H9 (cell line): ENCODE results near the gene IQGAP3. TPM values are rescaled to one million over a fixed set of nuclear protein-coding genes. Genes with fewer than 3 reads are reported as not detected.
A peak's percentile ranks its signal among the peaks of the same experiment; 100 is the strongest.

Experiments used
- DNase-seq: peaks from one replicate; pipeline ENCODE4 v3.0.0-alpha.2; 2017
- H2AFZ ChIP-seq: one replicate; pipeline ENCODE4 v1.6.1; 2013; ENCODE audit warnings: mild to moderate bottlenecking, low read length, control low read depth, moderate library complexity
- H2AK5ac ChIP-seq: 2 replicates; pipeline ENCODE4 v1.6.1; 2013; ENCODE audit warnings: low read length, control low read depth, mixed read lengths; ENCODE audit not compliant: insufficient read length
- H2BK120ac ChIP-seq: one replicate; pipeline ENCODE4 v1.6.1; 2013; ENCODE audit warnings: low read depth, mild to moderate bottlenecking, low read length, control low read depth, inconsistent platforms; ENCODE audit not compliant: poor library complexity, severe bottlenecking
- H2BK12ac ChIP-seq: 2 replicates; pipeline ENCODE4 v1.6.1; 2013; ENCODE audit warnings: low read length, control low read depth, mixed read lengths, low read depth; ENCODE audit not compliant: insufficient read length
- H2BK15ac ChIP-seq: 2 replicates; pipeline ENCODE4 v1.6.1; 2013; ENCODE audit warnings: low read depth, low read length, control low read depth
- H2BK20ac ChIP-seq: one replicate; pipeline ENCODE4 v1.6.1; 2013; ENCODE audit warnings: low read depth, mild to moderate bottlenecking, low read length, control low read depth, inconsistent platforms; ENCODE audit not compliant: poor library complexity, severe bottlenecking
- H2BK5ac ChIP-seq: 2 replicates; pipeline ENCODE4 v1.6.1; 2013; ENCODE audit warnings: low read length, control low read depth, mixed read lengths; ENCODE audit not compliant: insufficient read length
- H3K14ac ChIP-seq: 2 replicates; pipeline ENCODE4 v1.6.1; 2013; ENCODE audit warnings: low read length, control low read depth; ENCODE audit not compliant: insufficient read depth
- H3K18ac ChIP-seq: 2 replicates; pipeline ENCODE4 v1.6.1; 2013; ENCODE audit warnings: low read depth, mild to moderate bottlenecking, mixed read lengths, low read length, control low read depth; ENCODE audit not compliant: insufficient read length
- H3K23ac ChIP-seq: 2 replicates; pipeline ENCODE4 v1.6.1; 2013; ENCODE audit warnings: low read length, control low read depth, mixed read lengths, low read depth; ENCODE audit not compliant: insufficient read length
- H3K23me2 ChIP-seq: 2 replicates; pipeline ENCODE4 v1.6.1; 2013; ENCODE audit warnings: low read depth, mild to moderate bottlenecking, mixed read lengths, low read length, control low read depth; ENCODE audit not compliant: insufficient read length, poor library complexity, severe bottlenecking
- H3K27ac ChIP-seq: 2 replicates; pipeline ENCODE4 v1.5.1; 2013; ENCODE audit warnings: low read length, control low read depth, mixed read lengths, low read depth; ENCODE audit not compliant: insufficient read length
- H3K27me3 ChIP-seq: 2 replicates; pipeline ENCODE4 v1.6.1; 2013; ENCODE audit warnings: low read length, control low read depth, inconsistent platforms; ENCODE audit not compliant: insufficient read depth
- H3K4ac ChIP-seq: 2 replicates; pipeline ENCODE4 v1.6.1; 2013; ENCODE audit warnings: low read depth, mild to moderate bottlenecking, control low read depth, inconsistent platforms, low read length, moderate library complexity
- H3K4me1 ChIP-seq: 2 replicates; pipeline ENCODE4 v1.6.1; 2013; ENCODE audit warnings: low read length, control low read depth, inconsistent platforms; ENCODE audit not compliant: insufficient read depth
- H3K4me2 ChIP-seq: 2 replicates; pipeline ENCODE4 v1.6.1; 2013; ENCODE audit warnings: low read length, control low read depth, mixed read lengths; ENCODE audit not compliant: insufficient read length, insufficient read depth
- H3K56ac ChIP-seq: 2 replicates; pipeline ENCODE4 v1.6.1; 2013; ENCODE audit warnings: low read depth, mild to moderate bottlenecking, mixed read lengths, low read length, control low read depth; ENCODE audit not compliant: insufficient read length
- H3K79me1 ChIP-seq: 2 replicates; pipeline ENCODE4 v1.6.1; 2013; ENCODE audit warnings: low read depth, mild to moderate bottlenecking, moderate library complexity, low read length, control low read depth, inconsistent platforms; ENCODE audit not compliant: insufficient read depth, poor library complexity, severe bottlenecking
- H3K79me2 ChIP-seq: 2 replicates; pipeline ENCODE4 v1.6.1; 2013; ENCODE audit warnings: low read length, control low read depth, inconsistent platforms; ENCODE audit not compliant: insufficient read depth
- H3K9ac ChIP-seq: 2 replicates; pipeline ENCODE4 v1.6.1; 2013; ENCODE audit warnings: low read length, control low read depth, mixed read lengths; ENCODE audit not compliant: insufficient read length; ENCODE audit errors: extremely low read depth
- H3K9me3 ChIP-seq: one replicate; pipeline ENCODE4 v1.6.1; 2013; ENCODE audit warnings: low read depth, low read length, inconsistent platforms; ENCODE audit not compliant: control insufficient read depth
- H3T11ph ChIP-seq: one replicate; pipeline ENCODE4 v1.6.1; 2013; ENCODE audit warnings: mild to moderate bottlenecking, low read length, control low read depth, inconsistent platforms
- H4K20me1 ChIP-seq: one replicate; pipeline ENCODE4 v1.6.1; 2013; ENCODE audit not compliant: control insufficient read depth, insufficient read length, insufficient read depth
- H4K5ac ChIP-seq: 2 replicates; pipeline ENCODE4 v1.6.1; 2013; ENCODE audit warnings: low read depth, mild to moderate bottlenecking, mixed read lengths, low read length, control low read depth; ENCODE audit not compliant: insufficient read length
- H4K8ac ChIP-seq: replicated peaks from 2 replicates; pipeline ENCODE4 v1.6.1; 2013; ENCODE audit warnings: low read length, control low read depth, mixed read lengths, low read depth; ENCODE audit not compliant: insufficient read length
- H4K91ac ChIP-seq: 2 replicates; pipeline ENCODE4 v1.6.1; 2013; ENCODE audit warnings: low read depth, mild to moderate bottlenecking, moderate library complexity, mixed read lengths, low read length, control low read depth; ENCODE audit not compliant: insufficient read length
- H3K27ac Mint-ChIP-seq, 3 experiments: 2 replicates in 2 of 3; 3 replicates in 1 of 3; pipeline ENCODE4 v1.8.0; 2020 to 2021; ENCODE audit warnings: mixed read lengths in 3 of 3, mild to moderate bottlenecking in 1 of 3, moderate library complexity in 1 of 3
- H3K27me3 Mint-ChIP-seq: 2 replicates; pipeline ENCODE4 v1.8.0; 2021; ENCODE audit warnings: low read depth, mild to moderate bottlenecking, moderate library complexity, mixed read lengths
- H3K36me3 Mint-ChIP-seq, 3 experiments: 2 replicates in 2 of 3; 3 replicates in 1 of 3; pipeline ENCODE4 v1.8.0; 2020 to 2021; ENCODE audit warnings: low read depth in 3 of 3, mixed read lengths in 3 of 3; ENCODE audit not compliant: insufficient read depth in 1 of 3
- H3K4me1 Mint-ChIP-seq, 2 experiments: 2 replicates each; pipeline ENCODE4 v1.8.0; 2020; ENCODE audit warnings: mixed read lengths in 2 of 2
- H3K4me3 Mint-ChIP-seq, 2 experiments: 2 replicates in 1 of 2; 3 replicates in 1 of 2; pipeline ENCODE4 v1.8.0; 2020 to 2021; ENCODE audit warnings: mild to moderate bottlenecking in 2 of 2, mixed read lengths in 2 of 2, moderate library complexity in 1 of 2
- H3K9me3 Mint-ChIP-seq, 2 experiments: 2 replicates in 1 of 2; 3 replicates in 1 of 2; pipeline ENCODE4 v1.8.0; 2020; ENCODE audit warnings: mild to moderate bottlenecking in 2 of 2, mixed read lengths in 2 of 2, moderate library complexity in 1 of 2
- WGBS: extraction: QIAGEN DNeasy Blood & Tissue Kit; methylation state at CpG from one replicate; pipeline ENCODE4 v1.1.7; 2013; ENCODE audit warnings: missing lambda C conversion rate, low lambda C conversion rate, mixed read lengths; ENCODE audit not compliant: insufficient read length; ENCODE audit errors: extremely low coverage; 5-methylcytosine and 5-hydroxymethylcytosine counted together
- total RNA-seq: library from RNA; stranded (reverse); gene quantifications from 2 replicates; pipeline ENCODE4 v1.2.1, GENCODE V29; 2021
- TF ChIP-seq, protein P1 (sequence below): fragments of 200-600 bp; sonication (generic); conservative IDR thresholded peaks from 3 replicates; pipeline ENCODE4 v1.8.0; 2021; ENCODE audit warnings: antibody characterized with exemption, mild to moderate bottlenecking

The IQGAP3 gene
- total RNA-seq, 1 experiment from 2014 or later = 24.5 TPM

DNA sequence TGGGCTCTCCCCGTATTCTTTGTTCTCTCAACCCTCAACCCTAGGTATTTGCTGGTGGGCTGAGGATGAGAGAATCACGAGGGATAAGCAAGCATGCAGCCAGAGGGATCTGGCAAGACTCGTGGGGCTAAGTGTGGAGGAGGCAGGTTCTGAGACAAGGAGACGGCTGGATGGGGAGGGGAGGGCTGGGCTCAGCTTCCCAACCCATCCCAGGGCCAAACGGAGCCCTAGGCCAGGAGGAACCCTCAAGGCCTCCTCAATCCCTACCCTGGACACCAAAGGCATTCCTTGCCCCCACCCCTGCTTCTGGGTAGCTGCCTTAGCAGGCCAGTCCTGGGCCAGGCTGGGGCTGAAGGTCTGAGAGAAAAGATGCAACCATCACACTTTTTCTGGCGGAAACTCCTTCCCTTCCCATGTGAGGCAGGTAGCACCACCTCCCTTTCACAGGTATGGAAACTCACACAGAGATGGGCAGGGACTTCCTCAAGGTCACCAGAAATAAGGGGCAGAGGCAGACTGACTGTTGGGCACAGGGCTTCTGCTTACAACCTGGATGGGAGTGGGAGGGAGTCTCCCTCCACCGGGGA, 78.0 kb downstream of the IQGAP3 start:
- Histone ChIP-seq H3K18ac (no peak overlapping the region), H3K14ac (no peak overlapping the region), H3K9ac (no peak overlapping the region), H2AFZ (no peak overlapping the region), H3T11ph (no peak overlapping the region), H3K23ac (no peak overlapping the region), H3K4me2 (no peak overlapping the region), H3K9me3 (no peaks in the 10 kb centered on the region), H3K4me1 (peaks cover 20% of the 10 kb centered on the region), H3K4ac (no peak overlapping the region), H3K79me2 (peaks cover 13% of the 10 kb centered on the region; the same call in 1 of the 2 replicates), H4K91ac (no peak overlapping the region), H3K56ac (no peak overlapping the region), H4K8ac (no peak overlapping the region), H3K27me3 (no peaks in the 10 kb centered on the region), H2BK12ac (no peak overlapping the region), H2BK120ac (no peak overlapping the region), H2BK20ac (no peak overlapping the region), H3K23me2 (peaks cover 8% of the 10 kb centered on the region), H4K20me1 (no peaks in the 10 kb centered on the region), H2BK15ac (no peak overlapping the region), H4K5ac (no peak overlapping the region), H2BK5ac (no peak overlapping the region), H2AK5ac (no peak overlapping the region), H3K79me1 (no peaks in the 10 kb centered on the region), H3K27ac (no peak overlapping the region)
- Mint-ChIP-seq H3K9me3 (no peaks in the 10 kb centered on the region), H3K4me3 (no peak overlapping the region), H3K36me3 (peaks cover 0 to 5% (median 2%) of the 10 kb centered on the region in 3 experiments; a peak in 3 of 7 replicates), H3K27me3 (no peaks in the 10 kb centered on the region), H3K4me1 (peaks cover 84 to 93% of the 10 kb centered on the region in 2 experiments), H3K27ac (peak overlapping the region in 1 of 3 experiments; percentile 16; a peak in 1 of 7 replicates)
- TF ChIP-seq, protein P1, sequence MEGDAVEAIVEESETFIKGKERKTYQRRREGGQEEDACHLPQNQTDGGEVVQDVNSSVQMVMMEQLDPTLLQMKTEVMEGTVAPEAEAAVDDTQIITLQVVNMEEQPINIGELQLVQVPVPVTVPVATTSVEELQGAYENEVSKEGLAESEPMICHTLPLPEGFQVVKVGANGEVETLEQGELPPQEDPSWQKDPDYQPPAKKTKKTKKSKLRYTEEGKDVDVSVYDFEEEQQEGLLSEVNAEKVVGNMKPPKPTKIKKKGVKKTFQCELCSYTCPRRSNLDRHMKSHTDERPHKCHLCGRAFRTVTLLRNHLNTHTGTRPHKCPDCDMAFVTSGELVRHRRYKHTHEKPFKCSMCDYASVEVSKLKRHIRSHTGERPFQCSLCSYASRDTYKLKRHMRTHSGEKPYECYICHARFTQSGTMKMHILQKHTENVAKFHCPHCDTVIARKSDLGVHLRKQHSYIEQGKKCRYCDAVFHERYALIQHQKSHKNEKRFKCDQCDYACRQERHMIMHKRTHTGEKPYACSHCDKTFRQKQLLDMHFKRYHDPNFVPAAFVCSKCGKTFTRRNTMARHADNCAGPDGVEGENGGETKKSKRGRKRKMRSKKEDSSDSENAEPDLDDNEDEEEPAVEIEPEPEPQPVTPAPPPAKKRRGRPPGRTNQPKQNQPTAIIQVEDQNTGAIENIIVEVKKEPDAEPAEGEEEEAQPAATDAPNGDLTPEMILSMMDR = no peak
- WGBS = no CpG with 5 or more reads among the region's 7 CpGs
- no peak for DNase-seq
